GM13976 (cell line): ENCODE results near the gene ENTPD6.

Experiments
- DNase-seq: peaks from one replicate; pipeline ENCODE4 v3.0.0; 2012; ENCODE audit warnings: low spot score
- in situ Hi-C: fragments of 300-500 bp; cut with MboI; formaldehyde crosslinking; loops from one replicate; pipeline ENCODE4 v1.12.0; 2022; ENCODE audit warnings: low sequenced_read_pairs, mixed read lengths, inconsistent platforms; ENCODE audit not compliant: unreplicated experiment
- TF ChIP-seq, protein P1 (sequence below): IDR thresholded peaks from 2 replicates; pipeline ENCODE4 v1.5.1; 2012; ENCODE audit warnings: borderline replicate concordance, mild to moderate bottlenecking; ENCODE audit not compliant: insufficient read depth; ENCODE audit errors: extremely low read depth, missing control alignments, control extremely low read depth

ENTPD6 gene

DNA sequence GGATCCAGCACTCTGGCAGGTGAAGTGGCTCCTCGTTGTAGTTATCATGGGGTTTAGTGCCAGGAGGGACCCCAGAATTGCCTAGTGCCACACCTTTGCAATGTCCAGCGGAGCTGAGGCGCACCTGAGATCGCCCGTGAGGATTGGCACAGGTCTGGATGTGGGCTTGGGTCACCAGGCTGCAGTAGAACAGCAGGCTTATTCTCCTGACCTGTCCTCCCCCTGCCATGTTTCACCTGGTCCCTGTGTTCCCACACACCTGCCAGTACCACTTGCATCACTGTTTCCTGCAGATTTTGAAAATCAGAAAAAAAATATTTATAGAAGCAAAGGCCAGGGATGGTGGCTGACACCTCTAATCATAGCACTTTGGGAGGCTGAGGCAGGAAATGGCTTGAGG, 16.7 kb downstream of the ENTPD6 start:
- in situ Hi-C loops, result no loop called here
- DNase-seq, result no peak
- TF ChIP-seq, protein P1, sequence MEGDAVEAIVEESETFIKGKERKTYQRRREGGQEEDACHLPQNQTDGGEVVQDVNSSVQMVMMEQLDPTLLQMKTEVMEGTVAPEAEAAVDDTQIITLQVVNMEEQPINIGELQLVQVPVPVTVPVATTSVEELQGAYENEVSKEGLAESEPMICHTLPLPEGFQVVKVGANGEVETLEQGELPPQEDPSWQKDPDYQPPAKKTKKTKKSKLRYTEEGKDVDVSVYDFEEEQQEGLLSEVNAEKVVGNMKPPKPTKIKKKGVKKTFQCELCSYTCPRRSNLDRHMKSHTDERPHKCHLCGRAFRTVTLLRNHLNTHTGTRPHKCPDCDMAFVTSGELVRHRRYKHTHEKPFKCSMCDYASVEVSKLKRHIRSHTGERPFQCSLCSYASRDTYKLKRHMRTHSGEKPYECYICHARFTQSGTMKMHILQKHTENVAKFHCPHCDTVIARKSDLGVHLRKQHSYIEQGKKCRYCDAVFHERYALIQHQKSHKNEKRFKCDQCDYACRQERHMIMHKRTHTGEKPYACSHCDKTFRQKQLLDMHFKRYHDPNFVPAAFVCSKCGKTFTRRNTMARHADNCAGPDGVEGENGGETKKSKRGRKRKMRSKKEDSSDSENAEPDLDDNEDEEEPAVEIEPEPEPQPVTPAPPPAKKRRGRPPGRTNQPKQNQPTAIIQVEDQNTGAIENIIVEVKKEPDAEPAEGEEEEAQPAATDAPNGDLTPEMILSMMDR, result no peak

- in situ Hi-C loops, result no loop called here
- DNase-seq, result no peak
- TF ChIP-seq, protein P1, result no peak
Measured at GRCh38 chr20:25213566-25214425, 18.3 kb downstream of the ENTPD6 start.

GRCh38 chr20:25214426-25214790, 18.9 kb downstream of the ENTPD6 start:
- DNase-seq, result no peak
- TF ChIP-seq, protein P1, result no peak
- in situ Hi-C loops, result no loop called here

- no peak for DNase-seq
- TF ChIP-seq, protein P1, result no peak
- in situ Hi-C loops, result no loop called here
Measured at GRCh38 chr20:25214819-25215218, 19.3 kb downstream of the ENTPD6 start.

DNA sequence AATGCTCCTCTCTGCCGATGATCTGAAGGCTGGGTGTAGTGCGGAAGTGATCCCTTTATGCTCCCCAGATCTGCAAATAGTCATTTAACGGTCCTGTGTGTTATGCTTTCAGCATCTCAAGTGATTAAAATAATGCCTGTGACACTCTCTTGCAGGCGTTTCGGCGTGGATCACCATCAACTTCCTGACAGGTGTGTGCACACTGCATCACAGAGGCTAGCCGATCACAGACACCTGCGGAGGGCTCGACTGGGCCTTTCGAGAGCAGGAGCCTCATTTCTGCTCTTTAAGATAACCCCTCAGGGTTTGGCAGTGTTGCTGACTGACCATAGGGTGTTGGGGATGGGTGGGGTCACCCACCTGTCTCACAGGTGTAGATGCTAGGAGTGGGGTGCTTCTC, 20.0 kb downstream of the ENTPD6 start:
- DNase-seq, result no peak
- in situ Hi-C loops, result no loop called here
- TF ChIP-seq, protein P1, result no peak

GRCh38 chr20:25216199-25216945, 20.9 kb downstream of the ENTPD6 start:
- no peak for DNase-seq
- in situ Hi-C loops, result no loop called here
- TF ChIP-seq, protein P1, result no peak
